K562 (cell line): ENCODE results near the gene SLC25A15. TPM values are rescaled to one million over a fixed set of nuclear protein-coding genes. Genes with fewer than 3 reads are reported as not detected.
A peak's percentile ranks its signal among the peaks of the same experiment; 100 is the strongest.

Experiments
- ATAC-seq: fragments of 200-7000 bp; cut with Tn5 transposase; 3 replicates; pipeline ENCODE4 v1.9.1; 2020; ENCODE audit warnings: moderate library complexity
- BruUV-seq: library from RNA; stranded (reverse); fragments of 400-500 nt; replicated peaks from 2 replicates; lab custom pipeline; 2021; lab: Mats Ljungman, UMichigan
- CTCF ChIA-PET: fragments of 300-600 bp; formaldehyde crosslinking; extraction: SDS; loops from one replicate; lab custom pipeline; 2021; ENCODE audit warnings: low intra/inter-chr PET ratio; lab: Yijun Ruan, JAX
- POLR2A ChIA-PET: fragments of 300-600, 350-650 bp; sonication (Branson Sonifier 250); formaldehyde crosslinking; extraction: SDS; loops from one replicate; lab custom pipeline; 2021; ENCODE audit warnings: antibody characterized with exemption, inconsistent platforms; lab: Yijun Ruan, JAX
- DNase-seq, 4 experiments: peaks; one replicate each; pipeline versions ENCODE4 v3.0.0 to v3.0.0-alpha.2; 2011 to 2018; ENCODE audit warnings: low spot score in 3 of 4, mixed read lengths in 3 of 4; ENCODE audit errors: extremely low read depth in 1 of 4
- FAIRE-seq: peaks from 2 replicates; lab custom pipeline; 2011; peaks lifted over from hg19 to GRCh38; lab: Jason Lieb, UNC
- H2AFZ ChIP-seq: 2 replicates; pipeline ENCODE4 v1.6.0; 2011; ENCODE audit warnings: low read depth, low read length, control low read depth, inconsistent platforms
- H3K27ac ChIP-seq: fragments of 200-600 bp; 3 replicates; pipeline ENCODE4 v1.8.0; 2011; ENCODE audit warnings: low read depth, mild to moderate bottlenecking, control low read depth, inconsistent platforms, low read length, moderate library complexity, mixed read lengths; ENCODE audit errors: extremely low read depth
- H3K27me3 ChIP-seq, 2 experiments: fragments of 300-600 bp in 1 of 2; 2 replicates in 1 of 2; 3 replicates in 1 of 2; pipeline versions ENCODE4 v1.6.0 to v1.8.0; 2011; ENCODE audit warnings: inconsistent platforms in 2 of 2, low read length in 2 of 2, mild to moderate bottlenecking in 1 of 2, mixed read lengths in 1 of 2, moderate library complexity in 1 of 2; ENCODE audit not compliant: control insufficient read depth in 2 of 2, insufficient read depth in 2 of 2
- H3K36me3 ChIP-seq: fragments of 300-600 bp; 3 replicates; pipeline ENCODE4 v1.8.0; 2011; ENCODE audit warnings: mild to moderate bottlenecking, low read length, inconsistent platforms; ENCODE audit not compliant: control insufficient read depth, insufficient read depth
- H3K4me1 ChIP-seq, 2 experiments: fragments of 200-600 bp in 1 of 2; replicated peaks in 1 of 2; 2 replicates in 1 of 2; 3 replicates in 1 of 2; pipeline versions ENCODE4 v1.5.1 to v1.8.0; 2011; ENCODE audit warnings: inconsistent platforms in 2 of 2, low read length in 2 of 2, mild to moderate bottlenecking in 1 of 2, mixed read lengths in 1 of 2, moderate library complexity in 1 of 2; ENCODE audit not compliant: control insufficient read depth in 2 of 2, insufficient read depth in 2 of 2
- H3K4me2 ChIP-seq: 2 replicates; pipeline ENCODE4 v1.6.1; 2011; ENCODE audit warnings: low read length, control low read depth, inconsistent platforms, mixed read lengths; ENCODE audit not compliant: insufficient read depth
- H3K4me3 ChIP-seq: fragments of 200-600 bp; sonication (generic), shearing (Covaris generic); 2 replicates; pipeline ENCODE4 v1.5.1; 2016; ENCODE audit warnings: control low read depth, inconsistent platforms
- H3K79me2 ChIP-seq: fragments of 200-600 bp; 3 replicates; pipeline ENCODE4 v1.8.0; 2011; ENCODE audit warnings: low read length, inconsistent platforms; ENCODE audit not compliant: control insufficient read depth, insufficient read depth
- H3K9ac ChIP-seq, 2 experiments: 2 replicates each; pipeline versions ENCODE4 v1.6.0 to v1.6.1; 2011; ENCODE audit warnings: low read depth in 2 of 2, low read length in 2 of 2, control low read depth in 1 of 2, inconsistent platforms in 1 of 2, mild to moderate bottlenecking in 1 of 2, mixed read lengths in 1 of 2; ENCODE audit not compliant: insufficient read depth in 1 of 2
- H3K9me1 ChIP-seq: one replicate; pipeline ENCODE4 v1.6.0; 2011; ENCODE audit warnings: inconsistent platforms, mild to moderate bottlenecking, low read length, moderate library complexity; ENCODE audit not compliant: control insufficient read depth, insufficient read depth
- H3K9me3 ChIP-seq: replicated peaks from 2 replicates; pipeline ENCODE4 v1.5.1; 2011; ENCODE audit warnings: low read depth, low read length, inconsistent platforms; ENCODE audit not compliant: control insufficient read depth, insufficient read depth
- H4K20me1 ChIP-seq: replicated peaks from 2 replicates; pipeline ENCODE4 v1.6.1; 2011; ENCODE audit warnings: low read length, inconsistent platforms, mixed read lengths; ENCODE audit not compliant: control insufficient read depth, insufficient read depth
- ATF7 ChIP-seq: fragments of 450-650 bp; IDR thresholded peaks from 2 replicates; pipeline ENCODE4 v1.7.1; 2014; ENCODE audit warnings: mild to moderate bottlenecking, moderate library complexity
- CBFA2T3 ChIP-seq: fragments of 450-650 bp; IDR thresholded peaks from 2 replicates; pipeline ENCODE4 v1.6.1; 2017
- CGGBP1 ChIP-seq: fragments of 250-450 bp; sonication (Bioruptor Pico); IDR thresholded peaks from 2 replicates; pipeline ENCODE4 v1.9.0; 2021; ENCODE audit warnings: mild to moderate bottlenecking
- DNMT1 ChIP-seq: fragments of 450-650 bp; IDR thresholded peaks from 2 replicates; pipeline ENCODE4 v1.6.1; 2016; ENCODE audit warnings: antibody characterized with exemption, mild to moderate bottlenecking
- HOMEZ ChIP-seq: fragments of 250-450 bp; sonication (Bioruptor Pico); IDR thresholded peaks from 2 replicates; pipeline ENCODE4 v1.4.0; 2020; ENCODE audit warnings: mild to moderate bottlenecking, moderate library complexity
- KDM1A ChIP-seq, 2 experiments: fragments of 450-650 bp; IDR thresholded peaks; 2 replicates each; pipeline ENCODE4 v1.6.1; 2016; ENCODE audit warnings: mild to moderate bottlenecking in 2 of 2
- KLF6 ChIP-seq: fragments of 250-450 bp; sonication (Bioruptor Pico); IDR thresholded peaks from 2 replicates; pipeline ENCODE4 v1.4.0; 2020; ENCODE audit warnings: mild to moderate bottlenecking, moderate library complexity, borderline replicate concordance
- PCBP1 ChIP-seq: fragments of 200-400 bp; formaldehyde crosslinking; IDR thresholded peaks from 2 replicates; pipeline ENCODE4 v1.6.1; 2018; ENCODE audit warnings: mild to moderate bottlenecking, low read depth, low read length; ENCODE audit not compliant: poor library complexity, severe bottlenecking
- PHB ChIP-seq: fragments of 250-450 bp; sonication (Bioruptor Pico); IDR thresholded peaks from 2 replicates; pipeline ENCODE4 v1.5.0; 2021
- SRSF7 ChIP-seq: fragments of 200-400 bp; formaldehyde crosslinking; optimal IDR thresholded peaks from 2 replicates; pipeline ENCODE3; 2017; ENCODE audit warnings: mild to moderate bottlenecking, low read depth, low read length
- THAP12 ChIP-seq: fragments of 250-450 bp; sonication (Bioruptor Pico); IDR thresholded peaks from 2 replicates; pipeline ENCODE4 v1.9.0; 2021; ENCODE audit warnings: mild to moderate bottlenecking, inconsistent platforms
- ZNF766 ChIP-seq: fragments of 200-800 bp; sonication (Bioruptor generic); conservative IDR thresholded peaks from 2 replicates; pipeline ENCODE4 v1.6.1; 2016; ENCODE audit warnings: missing genetic modification characterization, missing compliant biosample characterization
- ZNF785 ChIP-seq: fragments of 250-450 bp; sonication (Bioruptor Pico); IDR thresholded peaks from 2 replicates; pipeline ENCODE4 v1.4.0; 2020; ENCODE audit warnings: mild to moderate bottlenecking
- WGBS: fragments of 100-300 bp; shearing (Covaris generic); methylation state at CpG from one replicate; pipeline ENCODE4 v1.1.6; 2016; ENCODE audit warnings: low coverage, mixed read lengths; ENCODE audit not compliant: insufficient coverage; ENCODE audit errors: missing lambda C conversion rate; 5-methylcytosine and 5-hydroxymethylcytosine counted together
- in situ Hi-C: fragments of 300-500 bp; cut with MboI; formaldehyde crosslinking; loops from 4 replicates; pipeline ENCODE4 v1.15.0; 2018; ENCODE audit warnings: inconsistent platforms, mixed read lengths
- intact Hi-C: fragments of 100-400 bp; cut with micrococcal nuclease; formaldehyde crosslinking; loops from 2 replicates; pipeline ENCODE4 v1.14.2; 2022
- polyA plus RNA-seq, 8 experiments: library from polyadenylated mRNA; depleted of rRNA in 4 of 8; stranded (reverse) in 5 of 8; unstranded in 3 of 8; fragments of >200 nt; fragmentation: Nextera tagmentation in 2 of 8; fragmentation: Illumina TruSeq in 1 of 8; extraction: Ambion mirVana in 2 of 8; extraction: Trizol in 1 of 8; gene quantifications; 2 replicates each; pipeline versions ENCODE4 v1.2.1 to v1.2.3, GENCODE V29; 2011 to 2014; ENCODE audit warnings: inconsistent platforms in 1 of 8, missing spikeins in 1 of 8
- total RNA-seq, 7 experiments: library from RNA; depleted of rRNA in 6 of 7; stranded (reverse); fragments of >200 nt in 6 of 7; fragmentation: Illumina TruSeq in 2 of 7; extraction: Trizol in 2 of 7; gene quantifications; 2 replicates each; pipeline versions ENCODE4 v1.2.1 to v1.2.3, GENCODE V29; 2011 to 2021; ENCODE audit warnings: low replicate concordance in 1 of 7

SLC25A15 gene
- total and polyA plus RNA-seq, 9 of the 15 experiments (the other 6 are each of a cell fraction or from before 2014, with no cell fraction given) = 3.5 to 30.5 (median 20.3) TPM

- Histone ChIP-seq H3K4me3 (no peak overlapping the region), H3K9me1 (no peaks in the 10 kb centered on the region), H3K27me3 (no peaks in the 10 kb centered on the region), H3K36me3 (no peaks in the 10 kb centered on the region), H3K9ac (no peak overlapping the region), H3K9me3 (no peaks in the 10 kb centered on the region), H3K4me1 (peaks cover 4 to 8% of the 10 kb centered on the region in 2 experiments; a peak in 3 of 5 replicates), H3K4me2 (0 out of 2 replicates have a peak overlapping the region, but pooled peaks have one; percentile 56), H3K79me2 (no peaks in the 10 kb centered on the region), H4K20me1 (no peaks in the 10 kb centered on the region), H3K27ac (no peak overlapping the region), H2AFZ (peak overlapping the region; percentile 90; the same call in 1 of the 2 replicates)
- no peak for FAIRE-seq
- in situ Hi-C loops = loop anchor here (25.0 kb wide), 1 partner anchor 285 kb away; the partner anchor contains the start of gene WBP4
- CTCF ChIA-PET = interaction anchor here (1.1 to 1.4 kb wide), 2 partner anchors 95 to 215 kb away, joined by 3 to 4 read pairs; no protein-coding TSS in a partner anchor
- no peak for TF ChIP-seq KLF6
- WGBS = 23% methylated on average over 3 of the region's 3 CpGs
- no peak for DNase-seq
- BruUV-seq = no TSS peak
- ATAC-seq = peak; percentile 12
- POLR2A ChIA-PET = interaction anchor here (0.6 kb wide), 1 partner anchor 500 kb away, joined by 3 read pairs; no protein-coding TSS in a partner anchor
- intact Hi-C loops = loop anchor here (2.0 to 5.0 kb wide), 3 partner anchors 80 to 709 kb away; partner anchors contain the start of gene FOXO1
Observed at GRCh38 chr13:40777809-40778175, 11.6 kb upstream of the SLC25A15 start.

- DNase-seq = no peak
- H3K27me3 ChIP-seq = no peaks in the 10 kb centered on the region
- no peak overlapping the region for H3K27ac ChIP-seq
- H3K4me2 ChIP-seq = no peak overlapping the region
- in situ Hi-C loops (loop anchor here (25.0 kb wide), 1 partner anchor 283 kb away; the partner anchor contains the start of gene WBP4), intact Hi-C loops (loop anchor here (5.0 kb wide), 2 partner anchors 82 to 112 kb away; partner anchors contain the start of gene FOXO1)
- H3K4me3 ChIP-seq = no peak overlapping the region
- no peak for ATAC-seq
- H3K9me3 ChIP-seq = no peaks in the 10 kb centered on the region
- no peaks in the 10 kb centered on the region for H3K79me2 ChIP-seq
- POLR2A ChIA-PET = no interaction called here
- WGBS = 15% methylated on average over 4 of the region's 4 CpGs
- no peaks in the 10 kb centered on the region for H3K36me3 ChIP-seq
- H3K9ac ChIP-seq = no peak overlapping the region
- CTCF ChIA-PET = no interaction called here
- no peak for FAIRE-seq
- peaks cover 4 to 8% of the 10 kb centered on the region in 2 experiments; a peak in 3 of 5 replicates for H3K4me1 ChIP-seq
- H4K20me1 ChIP-seq = no peaks in the 10 kb centered on the region
- BruUV-seq = no TSS peak
- H2AFZ ChIP-seq = no peak overlapping the region
- H3K9me1 ChIP-seq = no peaks in the 10 kb centered on the region
- TF ChIP-seq CGGBP1 = no peak
- TF ChIP-seq DNMT1 = no peak
- no peak for TF ChIP-seq HOMEZ (CRISPR knock-in tag)
- TF ChIP-seq ATF7 = no peak
- TF ChIP-seq THAP12 (CRISPR knock-in tag) = no peak
- TF ChIP-seq SRSF7 = no peak
- TF ChIP-seq PHB (CRISPR knock-in tag) = no peak
- no peak for TF ChIP-seq ZNF766 (CRISPR knock-in tag)
- TF ChIP-seq PCBP1 = no peak
- no peak for TF ChIP-seq ZNF785 (CRISPR knock-in tag)
- TF ChIP-seq CBFA2T3 = no peak
- TF ChIP-seq KDM1A (IDR thresholded peaks at IDR 0.05) = no peak
Observed at GRCh38 chr13:40779049-40779448, 10.4 kb upstream of the SLC25A15 start.
